Activated CD4-positive, alpha-beta T cell treated with anti-CD3 and anti-CD28 coated beads, Interleukin-2, amount 10 ng/mL, durations not matched to agents 24 days and 14 days (primary cell): ENCODE results near the gene KCNAB1. TPM values are rescaled to one million over a fixed set of nuclear protein-coding genes. Genes with fewer than 3 reads are reported as not detected.
"Not testable (repeated sequence)": the region's sequence is repeated elsewhere in the genome, so short reads cannot be mapped to it uniquely, and the experiment has no call there.

Experiments
- DNase-seq: peaks from one replicate; pipeline ENCODE4 v3.0.0; 2022
- H3K27ac Mint-ChIP-seq: one replicate; pipeline ENCODE4 v1.8.0; 2022; ENCODE audit warnings: mild to moderate bottlenecking, mixed read lengths
- H3K27me3 Mint-ChIP-seq: one replicate; pipeline ENCODE4 v1.8.0; 2022; ENCODE audit warnings: mixed read lengths
- H3K36me3 Mint-ChIP-seq: one replicate; pipeline ENCODE4 v1.8.0; 2022; ENCODE audit warnings: low read depth, mild to moderate bottlenecking, mixed read lengths
- H3K4me1 Mint-ChIP-seq: one replicate; pipeline ENCODE4 v1.8.0; 2021; ENCODE audit warnings: mixed read lengths
- H3K4me3 Mint-ChIP-seq: one replicate; pipeline ENCODE4 v1.8.0; 2022; ENCODE audit warnings: mild to moderate bottlenecking, moderate library complexity, mixed read lengths
- H3K9me3 Mint-ChIP-seq: one replicate; pipeline ENCODE4 v1.8.0; 2021; ENCODE audit warnings: mixed read lengths
- intact Hi-C: fragments of 100-400 bp; cut with micrococcal nuclease; formaldehyde crosslinking; loops from one replicate; pipeline ENCODE4 v1.15.1; 2023
- total RNA-seq: library from RNA; stranded (reverse); gene quantifications from 2 replicates; pipeline ENCODE4 v1.2.3, GENCODE V29; 2022

Gene KCNAB1
- total RNA-seq, 1 donor from 2014 or later, result not detected

DNA sequence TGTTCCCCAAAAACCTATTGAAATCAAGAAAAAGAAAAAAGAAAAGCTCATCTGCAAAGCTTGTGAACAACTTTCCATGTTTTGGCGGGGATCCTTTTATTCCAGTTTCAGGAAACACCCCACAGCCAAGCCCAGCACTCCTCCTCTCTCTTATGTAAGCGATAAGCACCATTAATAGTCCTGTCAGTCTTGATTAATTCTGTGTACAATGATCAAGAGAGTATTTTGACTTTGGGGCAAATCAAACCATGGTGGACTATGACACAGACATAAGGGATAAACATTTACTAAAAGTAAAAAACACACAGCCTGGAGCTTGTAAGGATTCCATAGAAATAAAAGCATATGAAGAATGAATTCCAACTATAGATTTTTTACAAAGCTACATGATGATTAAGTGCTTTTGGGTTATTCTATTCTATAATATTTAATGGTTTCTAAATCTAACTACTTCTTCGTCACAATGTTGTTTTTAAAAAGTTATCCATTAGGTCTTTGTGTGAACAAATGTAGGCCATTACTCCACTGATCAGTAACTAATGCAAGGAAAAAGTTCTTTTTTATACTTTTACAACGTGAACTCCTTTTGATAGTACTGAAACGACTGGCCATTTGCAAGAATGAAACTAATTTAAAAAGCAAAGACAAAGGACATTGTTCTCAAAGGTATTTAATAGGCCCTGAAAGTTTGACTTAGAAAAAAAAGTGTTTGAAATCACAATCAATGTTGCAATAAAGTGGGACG, 106.5 kb downstream of the KCNAB1 start:
- Mint-ChIP-seq H3K4me3 (no peak overlapping the region), H3K4me1 (no peaks in the 10 kb centered on the region), H3K27ac (no peak overlapping the region), H3K36me3 (no peaks in the 10 kb centered on the region), H3K27me3 (peaks cover 12% of the 10 kb centered on the region), H3K9me3 (peaks cover 4% of the 10 kb centered on the region)
- no peak for DNase-seq
- intact Hi-C loops, result no loop called here

DNA sequence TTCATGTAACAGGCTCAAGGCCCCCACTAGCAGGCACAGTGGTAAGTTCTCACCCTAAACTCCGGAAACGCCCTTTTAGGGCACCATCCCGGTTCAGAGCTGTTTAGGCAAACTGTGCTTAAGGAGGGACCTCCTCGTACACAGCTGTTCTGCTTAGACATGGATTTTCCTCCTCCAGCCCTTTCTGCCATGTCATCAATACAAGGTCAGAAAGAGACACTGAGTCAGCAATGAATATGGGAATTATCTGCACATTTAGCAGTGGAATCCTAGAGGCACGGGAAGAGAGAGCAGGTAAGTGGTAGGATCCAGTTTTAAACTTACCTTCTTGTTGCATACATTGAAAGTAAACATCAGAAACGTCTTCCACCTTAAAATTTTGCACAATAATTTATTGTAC, 107.3 kb downstream of the KCNAB1 start:
- Mint-ChIP-seq H3K27ac (no peak overlapping the region), H3K9me3 (no peaks in the 10 kb centered on the region), H3K4me1 (no peaks in the 10 kb centered on the region), H3K36me3 (no peaks in the 10 kb centered on the region), H3K4me3 (no peak overlapping the region), H3K27me3 (peaks cover 12% of the 10 kb centered on the region)
- intact Hi-C loops, result no loop called here
- DNase-seq, result no peak

DNA sequence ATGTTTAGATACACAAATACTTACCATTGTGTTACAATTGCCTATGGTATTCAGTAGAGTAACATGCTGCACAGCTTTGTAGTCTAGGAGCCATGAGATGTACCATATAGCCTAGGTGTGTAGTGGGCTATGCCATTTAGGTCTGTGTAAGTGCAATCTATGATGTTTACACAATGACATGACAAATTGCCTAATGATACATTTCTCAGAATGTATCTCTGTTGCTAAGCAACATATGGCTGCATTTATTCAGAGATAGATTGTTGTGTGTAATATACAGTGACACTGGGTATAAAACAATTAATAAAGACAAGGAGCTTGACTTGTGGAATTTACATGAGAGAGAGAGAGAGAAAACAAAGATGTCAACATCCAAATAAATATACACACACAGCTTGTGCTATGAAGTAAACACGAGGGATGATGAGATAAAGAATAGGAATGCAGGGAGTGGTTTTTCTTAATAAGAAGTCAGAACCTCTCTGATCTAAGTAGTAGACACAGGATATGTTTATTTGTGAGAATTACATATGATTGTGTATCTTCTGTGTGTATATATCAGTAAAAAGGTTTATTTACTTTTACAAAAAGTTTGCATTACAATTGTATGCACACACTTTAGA, 110.0 kb downstream of the KCNAB1 start:
- no peaks in the 10 kb centered on the region for H3K4me1 Mint-ChIP-seq
- H3K36me3 Mint-ChIP-seq, result no peaks in the 10 kb centered on the region
- intact Hi-C loops, result no loop called here
- H3K4me3 Mint-ChIP-seq, result no peak overlapping the region
- DNase-seq, result no peak
- peaks cover 18% of the 10 kb centered on the region for H3K27me3 Mint-ChIP-seq
- no peak overlapping the region for H3K27ac Mint-ChIP-seq
- H3K9me3 Mint-ChIP-seq, result no peaks in the 10 kb centered on the region

DNA sequence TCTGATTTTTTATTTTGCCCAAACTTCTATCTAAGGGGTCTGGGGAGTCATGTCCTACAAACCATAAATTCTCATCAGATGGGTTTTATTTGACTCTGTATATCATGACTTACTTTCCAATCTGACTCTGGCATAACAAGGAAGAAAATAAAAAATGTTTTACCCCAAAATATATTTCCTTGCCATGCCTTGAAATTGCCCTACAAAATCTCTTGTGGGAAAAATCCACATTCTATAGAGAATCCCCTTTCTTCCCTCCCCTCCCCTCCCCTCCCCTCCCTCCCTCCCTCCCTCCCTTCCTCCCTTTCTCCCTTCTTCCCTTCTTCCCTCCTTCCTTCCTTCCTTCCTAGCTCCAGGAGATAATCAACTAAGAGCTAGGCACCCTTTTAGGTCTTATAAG, 110.8 kb downstream of the KCNAB1 start:
- H3K4me3 Mint-ChIP-seq, H3K4me1 Mint-ChIP-seq, H3K27ac Mint-ChIP-seq, H3K9me3 Mint-ChIP-seq, H3K36me3 Mint-ChIP-seq, DNase-seq, intact Hi-C loops: not testable (repeated sequence)
- peaks cover 18% of the 10 kb centered on the region for H3K27me3 Mint-ChIP-seq

DNA sequence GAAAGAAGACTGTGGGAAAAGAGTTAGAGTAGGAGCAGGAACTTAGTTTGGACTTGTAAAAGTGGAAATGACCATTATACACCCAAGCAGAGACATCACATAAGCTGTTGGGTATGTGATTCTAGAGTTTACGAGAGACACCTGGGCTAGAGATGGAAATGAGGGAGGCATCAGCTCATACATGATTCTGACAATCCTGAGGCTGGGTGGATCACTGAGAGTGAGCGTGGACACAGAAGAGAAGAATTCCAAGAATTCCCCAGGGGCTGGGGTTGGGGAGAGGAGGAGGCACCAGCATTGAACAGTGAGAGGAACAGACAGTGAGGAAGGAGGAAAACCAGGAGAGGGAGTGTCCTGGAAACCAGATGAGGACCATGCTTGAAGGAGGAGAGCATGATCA, 113.5 kb downstream of the KCNAB1 start:
- Mint-ChIP-seq H3K4me3 (no peak overlapping the region), H3K4me1 (no peaks in the 10 kb centered on the region), H3K27ac (no peak overlapping the region), H3K9me3 (no peaks in the 10 kb centered on the region), H3K36me3 (no peaks in the 10 kb centered on the region), H3K27me3 (peaks cover 16% of the 10 kb centered on the region)
- DNase-seq, result no peak
- intact Hi-C loops, result no loop called here

DNA sequence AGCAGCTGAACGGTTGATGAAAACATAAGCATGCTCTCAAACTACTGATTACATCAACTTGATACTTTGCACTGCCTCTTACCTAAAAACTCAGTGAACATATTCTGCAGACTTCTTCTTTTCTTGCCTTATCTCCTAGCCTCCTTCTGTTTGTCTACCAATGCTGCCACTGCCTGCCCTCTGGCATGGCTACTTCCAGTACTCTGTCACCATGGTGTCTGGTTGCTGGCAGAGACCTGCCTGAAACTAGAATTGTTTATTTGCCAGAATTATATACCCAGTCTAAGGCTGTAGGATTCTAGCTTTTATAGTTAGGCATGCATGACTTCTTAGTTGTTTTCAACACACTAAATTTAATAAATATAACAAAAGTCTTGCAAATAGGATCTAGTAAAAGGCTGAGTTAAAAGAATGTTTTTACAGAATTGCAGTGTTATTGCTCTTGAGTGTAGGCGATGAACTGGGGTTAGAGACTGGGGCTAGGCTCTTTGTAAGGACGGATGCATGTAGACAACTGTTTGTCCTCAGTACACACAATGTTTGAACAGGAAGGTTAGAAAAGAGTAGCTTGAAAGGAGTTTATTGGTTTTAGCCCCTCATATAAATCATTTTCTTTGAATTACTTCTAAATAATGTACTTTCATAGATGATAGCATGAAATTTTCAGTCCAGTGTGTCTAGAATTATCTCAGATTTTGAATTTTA, 116.3 kb downstream of the KCNAB1 start:
- no peak overlapping the region for H3K27ac Mint-ChIP-seq
- no peak overlapping the region for H3K4me3 Mint-ChIP-seq
- DNase-seq, result no peak
- intact Hi-C loops, result no loop called here
- peaks cover 9% of the 10 kb centered on the region for H3K27me3 Mint-ChIP-seq
- no peaks in the 10 kb centered on the region for H3K9me3 Mint-ChIP-seq
- no peaks in the 10 kb centered on the region for H3K36me3 Mint-ChIP-seq
- H3K4me1 Mint-ChIP-seq, result no peaks in the 10 kb centered on the region

DNA sequence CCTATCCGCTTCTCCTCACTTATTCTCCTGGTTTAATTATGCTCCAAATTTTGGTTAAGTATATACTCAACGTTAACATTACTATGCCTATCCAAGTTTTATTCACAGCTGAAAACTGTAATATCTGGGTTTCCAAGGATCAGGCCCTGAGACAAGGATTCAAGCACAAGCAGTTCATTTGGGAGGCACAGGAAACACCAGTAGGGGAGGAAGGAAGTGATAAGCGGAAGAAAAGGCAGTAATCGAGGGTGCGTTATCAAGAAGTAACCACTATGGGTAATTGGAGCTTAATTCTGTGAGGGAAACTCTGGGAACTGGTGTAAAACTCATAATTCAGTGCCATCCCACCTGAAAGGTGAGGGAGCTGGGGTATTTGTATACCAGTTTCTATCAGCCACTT, 120.3 kb downstream of the KCNAB1 start:
- Mint-ChIP-seq H3K27me3 (peaks cover 4% of the 10 kb centered on the region), H3K9me3 (no peaks in the 10 kb centered on the region), H3K4me3 (no peak overlapping the region), H3K4me1 (no peaks in the 10 kb centered on the region), H3K27ac (no peak overlapping the region), H3K36me3 (no peaks in the 10 kb centered on the region)
- DNase-seq, result no peak
- intact Hi-C loops, result no loop called here

DNA sequence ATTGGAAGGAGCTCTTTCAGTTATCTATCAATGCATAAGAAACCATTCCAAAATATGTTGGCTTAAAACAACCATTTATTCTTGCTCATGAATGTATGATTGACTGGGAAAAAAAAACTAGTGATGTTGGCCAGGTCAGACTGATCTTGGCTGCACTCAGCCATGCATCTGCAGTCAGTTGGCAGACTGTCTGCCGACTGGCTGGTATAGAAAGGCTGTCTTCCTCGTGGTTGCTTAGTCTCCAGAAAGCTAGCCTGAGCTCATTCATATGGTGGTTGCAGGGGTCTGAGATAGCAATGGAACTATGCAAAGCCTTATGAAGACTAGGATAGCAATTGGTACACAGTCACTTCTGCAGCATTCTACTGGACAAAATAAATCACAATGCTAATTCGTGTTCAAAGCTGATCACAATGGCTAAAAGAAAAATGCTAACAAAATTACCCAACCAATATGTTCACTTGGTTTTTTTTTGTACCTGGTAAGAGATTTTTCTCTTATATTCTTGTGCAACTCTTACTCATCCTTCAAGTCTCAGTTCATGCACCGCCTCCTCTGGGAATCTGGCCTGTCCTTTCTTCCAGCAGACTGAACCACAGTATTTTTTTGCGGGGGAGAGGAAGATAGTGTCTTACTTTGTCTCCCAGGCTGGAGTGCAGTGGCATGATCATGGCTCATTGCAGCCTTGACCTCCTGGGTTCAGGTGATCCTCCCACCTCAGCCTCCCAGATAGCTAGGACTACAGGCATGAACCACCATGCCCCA, 126.8 kb downstream of the KCNAB1 start:
- H3K36me3 Mint-ChIP-seq, result no peaks in the 10 kb centered on the region
- H3K27ac Mint-ChIP-seq, result no peak overlapping the region
- intact Hi-C loops, result no loop called here
- H3K27me3 Mint-ChIP-seq, result peaks cover 11% of the 10 kb centered on the region
- H3K4me1 Mint-ChIP-seq, result no peaks in the 10 kb centered on the region
- no peaks in the 10 kb centered on the region for H3K9me3 Mint-ChIP-seq
- no peak overlapping the region for H3K4me3 Mint-ChIP-seq
- DNase-seq, result no peak

DNA sequence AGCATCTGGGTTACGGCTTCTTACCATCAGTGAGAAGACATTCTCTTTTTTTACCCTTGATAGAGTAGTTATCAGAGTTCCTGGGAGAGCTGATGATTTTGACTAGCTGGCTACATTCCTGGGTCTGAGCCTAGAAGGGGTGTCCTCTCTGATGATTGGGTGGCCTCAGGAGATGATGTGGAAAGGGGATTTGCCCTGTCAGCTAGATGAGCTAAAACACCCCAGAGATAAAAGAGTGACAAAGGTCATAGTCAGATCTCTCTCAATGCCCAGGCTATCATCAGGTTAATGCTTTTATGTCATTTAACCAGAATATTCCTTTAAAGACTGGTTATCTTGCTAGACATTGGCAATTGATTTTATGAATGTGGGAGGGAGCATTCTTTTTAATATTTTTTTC, 130.2 kb downstream of the KCNAB1 start:
- Mint-ChIP-seq H3K4me3 (no peak overlapping the region), H3K36me3 (no peaks in the 10 kb centered on the region), H3K4me1 (no peaks in the 10 kb centered on the region), H3K27ac (no peak overlapping the region), H3K9me3 (no peaks in the 10 kb centered on the region), H3K27me3 (peaks cover 10% of the 10 kb centered on the region)
- intact Hi-C loops, result no loop called here
- no peak for DNase-seq

DNA sequence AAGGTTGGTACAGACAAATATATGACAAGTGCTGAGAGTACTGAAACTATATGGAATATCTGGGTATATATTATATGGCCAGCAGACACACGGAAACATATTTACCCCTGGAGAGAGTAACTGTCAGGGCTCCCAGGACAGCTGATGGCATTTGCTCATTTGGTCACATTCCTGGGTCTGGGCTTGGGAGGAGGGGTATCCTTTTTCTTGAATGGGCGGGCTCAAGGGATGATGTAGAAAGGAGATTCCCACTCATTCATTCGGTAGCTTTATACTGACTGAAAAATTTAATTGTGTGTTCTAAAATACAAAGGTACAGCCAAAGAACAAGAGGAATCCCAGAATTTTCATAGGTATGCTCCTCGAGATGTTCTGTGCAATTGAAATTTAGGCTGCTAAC, 131.0 kb downstream of the KCNAB1 start:
- intact Hi-C loops, result no loop called here

DNA sequence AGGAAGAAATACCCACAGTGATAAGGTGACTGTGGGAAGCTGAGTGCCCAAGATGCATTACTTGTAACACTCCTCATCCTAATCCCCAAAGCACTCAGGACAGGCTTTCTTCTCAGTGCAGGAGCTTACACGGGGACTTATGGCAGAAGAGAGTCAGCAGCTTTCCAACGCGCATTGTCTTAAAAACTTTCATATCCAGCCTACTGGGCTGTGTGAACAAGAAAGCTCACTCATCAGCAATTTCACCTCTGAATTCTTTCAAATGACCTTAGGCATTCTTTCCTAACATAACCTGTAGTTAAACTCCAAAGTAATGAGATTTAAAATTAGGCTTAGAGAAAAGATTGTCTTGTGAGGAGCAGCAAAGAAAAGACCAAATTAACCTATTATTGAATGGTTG, 132.3 kb downstream of the KCNAB1 start:
- H3K27ac Mint-ChIP-seq, result no peak overlapping the region
- no peak for DNase-seq
- peaks cover 12% of the 10 kb centered on the region for H3K27me3 Mint-ChIP-seq
- H3K36me3 Mint-ChIP-seq, result no peaks in the 10 kb centered on the region
- no peaks in the 10 kb centered on the region for H3K4me1 Mint-ChIP-seq
- no peak overlapping the region for H3K4me3 Mint-ChIP-seq
- H3K9me3 Mint-ChIP-seq, result no peaks in the 10 kb centered on the region
- intact Hi-C loops, result no loop called here

More for the DNA sequence above, 131.0 kb downstream of the KCNAB1 start:
- H3K4me3 Mint-ChIP-seq, result no peak overlapping the region
- no peaks in the 10 kb centered on the region for H3K9me3 Mint-ChIP-seq
- no peaks in the 10 kb centered on the region for H3K36me3 Mint-ChIP-seq
- H3K27ac Mint-ChIP-seq, result no peak overlapping the region
- peaks cover 12% of the 10 kb centered on the region for H3K27me3 Mint-ChIP-seq
- no peak for DNase-seq
- H3K4me1 Mint-ChIP-seq, result no peaks in the 10 kb centered on the region

DNA sequence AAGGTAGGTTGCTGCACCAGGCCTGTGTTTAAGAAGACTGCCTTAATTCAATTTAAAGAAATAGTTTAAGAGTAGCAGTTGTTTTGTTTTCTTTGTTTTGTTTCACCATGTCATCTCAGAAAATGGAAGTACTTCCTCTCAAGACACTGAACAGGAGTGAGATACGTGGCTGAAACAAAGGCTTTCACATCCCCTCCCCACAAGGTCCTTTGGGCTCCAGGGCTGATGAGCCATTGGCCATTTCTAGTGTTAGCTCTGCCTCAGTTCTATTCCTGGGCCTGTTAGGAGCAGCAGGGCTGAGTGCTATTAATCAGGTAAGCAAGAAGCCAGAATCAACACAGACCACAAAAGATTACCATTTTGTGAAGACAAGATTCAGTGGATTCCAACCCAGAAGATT, 132.8 kb downstream of the KCNAB1 start:
- H3K4me1 Mint-ChIP-seq, result no peaks in the 10 kb centered on the region
- no peaks in the 10 kb centered on the region for H3K36me3 Mint-ChIP-seq
- peaks cover 12% of the 10 kb centered on the region for H3K27me3 Mint-ChIP-seq
- H3K27ac Mint-ChIP-seq, result no peak overlapping the region
- no peaks in the 10 kb centered on the region for H3K9me3 Mint-ChIP-seq
- no peak for DNase-seq
- intact Hi-C loops, result no loop called here
- no peak overlapping the region for H3K4me3 Mint-ChIP-seq

DNA sequence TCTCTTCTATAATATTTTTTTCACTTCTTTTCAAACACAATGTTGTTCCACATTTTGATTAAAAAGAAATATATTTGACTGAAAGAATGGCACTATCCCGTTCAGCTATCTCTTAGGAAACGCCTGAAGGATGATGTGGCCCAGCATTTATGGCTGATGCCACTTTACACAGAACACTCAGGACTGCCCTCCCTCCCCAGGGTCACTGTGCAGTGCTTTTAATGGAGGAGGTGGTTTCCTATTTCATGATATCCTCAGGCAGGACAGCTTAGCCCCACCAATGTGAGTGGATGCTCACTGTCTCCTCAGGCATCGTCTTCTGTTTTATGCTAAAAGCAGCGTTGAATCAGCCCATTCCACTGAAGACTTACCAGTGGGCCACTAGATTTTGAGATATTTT, 135.9 kb downstream of the KCNAB1 start:
- H3K4me1 Mint-ChIP-seq, result no peaks in the 10 kb centered on the region
- H3K9me3 Mint-ChIP-seq, result no peaks in the 10 kb centered on the region
- peaks cover 11% of the 10 kb centered on the region for H3K27me3 Mint-ChIP-seq
- DNase-seq, result no peak
- no peak overlapping the region for H3K27ac Mint-ChIP-seq
- H3K36me3 Mint-ChIP-seq, result no peaks in the 10 kb centered on the region
- intact Hi-C loops, result no loop called here
- H3K4me3 Mint-ChIP-seq, result no peak overlapping the region

DNA sequence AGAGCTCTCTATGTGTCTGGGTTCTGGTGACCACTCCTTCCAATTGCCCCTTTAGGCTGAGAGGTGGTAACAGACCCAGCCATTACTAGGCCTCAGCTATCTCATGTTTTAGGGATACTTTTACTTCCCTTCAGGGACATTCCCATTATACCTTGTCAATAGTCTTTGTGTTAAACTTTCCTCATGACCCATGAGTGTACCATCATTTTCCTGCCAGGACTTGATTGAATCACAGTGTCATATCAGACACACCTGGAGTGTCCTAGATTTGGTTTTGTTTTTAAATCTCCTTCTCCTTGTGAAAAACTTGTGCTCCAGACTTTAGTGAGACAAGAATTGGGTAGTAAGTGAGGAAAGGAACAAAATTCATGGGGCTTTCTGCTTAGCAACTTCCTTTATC, 136.6 kb downstream of the KCNAB1 start:
- DNase-seq, result no peak
- H3K4me3 Mint-ChIP-seq, result no peak overlapping the region
- intact Hi-C loops, result no loop called here
- no peaks in the 10 kb centered on the region for H3K36me3 Mint-ChIP-seq
- H3K9me3 Mint-ChIP-seq, result no peaks in the 10 kb centered on the region
- no peak overlapping the region for H3K27ac Mint-ChIP-seq
- peaks cover 9% of the 10 kb centered on the region for H3K27me3 Mint-ChIP-seq
- no peaks in the 10 kb centered on the region for H3K4me1 Mint-ChIP-seq
